Urinary bladder (tissue), 4 donors: ENCODE measurements around the gene SCG3. TPM values are rescaled to one million over a fixed set of nuclear protein-coding genes. Genes with fewer than 3 reads are reported as not detected.

Experiments
- DNase-seq: peaks from one replicate; pipeline ENCODE4 v3.0.0-alpha.2; 2015; ENCODE audit errors: extremely low spot score
- H3K27ac ChIP-seq: one replicate; pipeline ENCODE4 v1.5.1; 2013; ENCODE audit warnings: low read depth, mild to moderate bottlenecking, moderate library complexity
- H3K36me3 ChIP-seq: one replicate; pipeline ENCODE4 v1.6.1; 2013; ENCODE audit warnings: mild to moderate bottlenecking, moderate library complexity; ENCODE audit not compliant: insufficient read depth
- H3K4me1 ChIP-seq: one replicate; pipeline ENCODE4 v1.6.1; 2013; ENCODE audit warnings: mild to moderate bottlenecking, moderate library complexity; ENCODE audit not compliant: insufficient read depth
- H3K4me3 ChIP-seq: one replicate; pipeline ENCODE4 v1.5.1; 2013; ENCODE audit warnings: low read depth, low read length
- WGBS: extraction: QIAGEN DNeasy Blood & Tissue Kit; methylation state at CpG from one replicate; pipeline ENCODE4 v1.1.7; 2013; 5-methylcytosine and 5-hydroxymethylcytosine counted together
- polyA plus RNA-seq: library from polyadenylated mRNA; stranded (reverse); fragments of 200-250 nt; gene quantifications from one replicate; pipeline ENCODE4 v1.2.3, GENCODE V29; 2013
- total RNA-seq: library from RNA; depleted of rRNA; stranded (reverse); fragments of >200 nt; gene quantifications from one replicate; pipeline ENCODE4 v1.2.3, GENCODE V29; 2014
- donor health status: healthy with polysubstance abuse.
- donor health status: healthy.

Gene SCG3
- total and polyA plus RNA-seq, 2 donors: 0.61 to 1.9 TPM

DNA sequence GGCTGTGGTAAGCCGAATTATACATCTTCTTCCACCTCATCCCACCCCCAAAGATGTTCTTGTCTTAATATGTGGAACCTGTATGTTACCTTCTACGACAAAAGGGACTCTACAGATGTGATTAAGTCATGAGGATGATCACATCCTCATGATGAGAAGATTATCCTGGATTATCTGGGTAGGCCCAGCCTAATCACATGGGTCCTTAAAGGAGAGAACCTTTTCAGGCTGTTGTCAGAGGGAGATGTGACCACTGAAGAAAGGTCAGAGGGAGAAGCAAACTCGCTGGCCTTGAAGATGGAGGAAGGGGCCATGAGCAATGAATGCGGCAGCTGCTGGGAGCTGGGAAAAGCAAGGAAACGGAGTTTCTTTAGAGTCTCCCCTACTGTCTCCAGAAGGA is 12.9 kb upstream of the SCG3 start:
- no peak for DNase-seq
- no peak overlapping the region for H3K4me3 ChIP-seq
- no peaks in the 10 kb centered on the region for H3K36me3 ChIP-seq
- H3K4me1 ChIP-seq: no peaks in the 10 kb centered on the region
- 75% methylated on average over 5 of the region's 5 CpGs for WGBS
- H3K27ac ChIP-seq: no peak overlapping the region

DNA sequence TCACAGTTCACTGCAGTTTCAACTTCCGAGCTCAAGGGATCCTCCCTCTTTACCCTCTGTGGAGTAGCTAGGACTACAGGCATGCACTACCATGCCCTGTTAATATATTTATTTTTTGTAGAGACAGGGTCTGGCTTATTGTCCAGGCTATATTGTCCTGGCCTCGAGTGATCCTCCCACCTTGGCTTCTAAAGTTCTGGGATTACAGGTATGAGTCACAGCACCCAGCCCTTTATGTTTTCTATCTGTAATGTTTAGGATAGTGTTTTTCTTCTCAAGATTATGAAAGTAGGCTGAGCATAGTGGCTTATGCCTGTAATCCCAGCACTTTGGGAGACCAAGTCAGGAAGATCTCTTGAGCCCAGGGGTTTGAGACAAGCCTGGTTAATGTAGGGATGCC is 11.9 kb upstream of the SCG3 start:
- no peak overlapping the region for H3K4me3 ChIP-seq
- no peaks in the 10 kb centered on the region for H3K4me1 ChIP-seq
- H3K36me3 ChIP-seq: no peaks in the 10 kb centered on the region
- H3K27ac ChIP-seq: no peak overlapping the region
- no peak for DNase-seq
- 61% methylated on average over 2 of the region's 2 CpGs for WGBS

DNA sequence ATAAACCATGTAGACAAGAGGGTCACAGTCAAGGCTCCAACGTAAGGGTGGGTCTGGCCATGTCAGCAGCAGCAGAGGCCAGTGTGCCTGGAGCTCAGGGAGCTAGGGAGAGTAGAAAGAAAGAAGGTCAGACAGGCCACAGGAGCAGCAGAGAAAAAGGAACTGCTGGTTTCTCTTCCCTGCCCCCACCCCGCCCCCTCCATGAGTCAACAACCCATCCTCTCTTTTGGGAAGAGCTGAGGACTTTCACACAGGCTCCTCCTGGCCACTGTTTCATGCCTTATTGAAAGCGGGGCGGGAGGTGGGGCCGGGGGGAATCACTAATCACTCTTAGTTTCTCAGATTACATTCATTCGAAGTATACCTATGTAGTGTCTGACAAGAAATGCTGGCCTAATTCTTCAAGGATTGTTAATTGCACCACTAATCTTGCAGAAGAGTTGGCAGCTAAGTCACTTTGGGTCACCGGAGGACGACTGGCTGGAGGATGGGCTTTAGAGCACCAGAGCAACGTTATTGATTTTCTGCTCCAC is 9.1 kb upstream of the SCG3 start:
- no peak for DNase-seq
- 29% methylated on average over 9 of the region's 9 CpGs for WGBS
- Histone ChIP-seq H3K27ac (no peak overlapping the region), H3K36me3 (no peaks in the 10 kb centered on the region), H3K4me1 (no peaks in the 10 kb centered on the region), H3K4me3 (no peak overlapping the region)

DNA sequence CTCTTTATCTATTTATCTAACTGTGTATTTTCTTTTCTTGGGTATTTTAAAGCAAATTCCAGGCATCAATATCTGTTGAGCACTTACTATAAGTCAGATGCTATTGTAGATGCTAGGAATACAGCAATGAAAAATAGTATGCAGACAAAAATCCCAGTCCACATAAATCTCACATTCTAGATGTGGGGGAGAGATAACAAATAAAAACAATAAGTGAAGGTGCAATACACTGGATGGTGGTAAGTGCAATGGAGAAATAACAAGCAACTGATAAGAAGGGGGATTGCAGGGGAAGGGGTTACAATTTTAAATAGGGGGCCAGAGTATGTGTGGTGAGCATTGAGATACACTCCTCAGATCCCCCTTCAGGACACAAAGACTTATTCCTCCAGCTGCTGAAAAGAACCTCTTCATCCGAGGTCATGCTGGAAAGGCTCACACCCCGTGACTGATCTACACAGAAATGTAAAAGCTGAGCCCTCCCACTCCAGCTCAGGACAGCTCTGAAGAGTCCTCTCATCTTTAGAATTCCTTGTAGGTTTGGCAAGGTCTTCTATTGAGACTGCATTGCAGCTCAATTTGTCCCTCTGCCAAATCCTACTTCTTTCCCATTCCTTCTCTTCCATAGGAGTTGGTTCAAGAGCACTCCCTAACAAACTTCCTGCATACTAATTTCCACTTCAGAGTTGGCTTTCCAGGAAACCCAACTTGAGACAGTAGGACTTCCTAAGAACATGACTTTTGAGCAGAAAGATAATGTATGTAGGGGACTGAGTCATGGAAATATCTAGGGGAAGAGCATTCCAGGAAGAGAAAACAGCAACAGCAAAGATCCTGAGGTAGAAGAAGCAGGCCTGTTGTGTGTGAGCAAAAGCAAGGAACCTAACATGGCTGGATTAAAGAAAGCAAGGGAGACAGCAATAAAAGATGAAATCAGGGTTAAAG is 8.1 kb upstream of the SCG3 start:
- H3K27ac ChIP-seq: no peak overlapping the region
- no peak for DNase-seq
- no peaks in the 10 kb centered on the region for H3K4me1 ChIP-seq
- H3K36me3 ChIP-seq: no peaks in the 10 kb centered on the region
- 30% methylated on average over 2 of the region's 2 CpGs for WGBS
- H3K4me3 ChIP-seq: no peak overlapping the region

DNA sequence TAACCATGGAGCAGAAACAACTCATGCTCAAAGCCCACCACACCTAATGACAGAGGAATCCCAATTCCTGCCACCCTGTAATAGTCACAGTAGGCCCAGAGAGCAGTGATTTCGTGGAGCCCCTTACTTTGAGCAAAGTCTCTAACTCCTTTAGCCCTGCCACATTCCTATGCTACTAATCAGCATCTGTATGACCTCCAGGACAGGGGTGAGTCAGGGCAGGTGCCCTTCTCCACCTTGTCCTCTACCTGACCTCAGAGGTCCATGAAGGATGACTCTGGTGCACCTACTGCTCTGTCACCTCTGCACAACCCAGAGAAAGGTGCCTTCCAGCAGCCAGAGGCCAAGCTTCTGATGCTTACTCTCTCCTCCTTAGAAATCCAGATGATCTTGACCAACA is 6.1 kb upstream of the SCG3 start:
- WGBS: 37% methylated on average over 1 of the region's 1 CpG
- H3K4me1 ChIP-seq: no peaks in the 10 kb centered on the region
- H3K27ac ChIP-seq: no peak overlapping the region
- DNase-seq: no peak
- H3K4me3 ChIP-seq: no peak overlapping the region
- H3K36me3 ChIP-seq: no peaks in the 10 kb centered on the region

DNA sequence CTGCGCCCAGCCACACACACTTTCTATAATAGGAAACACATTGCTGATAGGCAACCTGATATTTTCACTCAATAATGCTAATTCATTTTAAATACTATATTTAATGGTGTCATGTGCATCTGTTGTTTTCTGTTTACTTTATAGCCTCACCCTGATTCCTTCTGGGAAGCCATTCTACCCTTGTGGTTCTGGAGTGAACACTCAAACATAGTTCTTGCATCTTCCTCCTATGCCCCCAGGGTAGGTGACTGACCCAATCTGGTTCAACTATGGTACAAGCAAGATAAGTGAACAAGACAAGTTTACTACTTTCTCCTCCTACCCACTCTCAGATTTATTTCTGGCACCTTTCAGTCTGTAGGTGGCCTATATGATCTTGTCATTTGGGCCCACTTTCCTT is 4.3 kb upstream of the SCG3 start:
- no peaks in the 10 kb centered on the region for H3K4me1 ChIP-seq
- no peak overlapping the region for H3K27ac ChIP-seq
- H3K4me3 ChIP-seq: no peak overlapping the region
- H3K36me3 ChIP-seq: no peaks in the 10 kb centered on the region
- WGBS: 78% methylated on average over 1 of the region's 1 CpG
- DNase-seq: no peak

DNA sequence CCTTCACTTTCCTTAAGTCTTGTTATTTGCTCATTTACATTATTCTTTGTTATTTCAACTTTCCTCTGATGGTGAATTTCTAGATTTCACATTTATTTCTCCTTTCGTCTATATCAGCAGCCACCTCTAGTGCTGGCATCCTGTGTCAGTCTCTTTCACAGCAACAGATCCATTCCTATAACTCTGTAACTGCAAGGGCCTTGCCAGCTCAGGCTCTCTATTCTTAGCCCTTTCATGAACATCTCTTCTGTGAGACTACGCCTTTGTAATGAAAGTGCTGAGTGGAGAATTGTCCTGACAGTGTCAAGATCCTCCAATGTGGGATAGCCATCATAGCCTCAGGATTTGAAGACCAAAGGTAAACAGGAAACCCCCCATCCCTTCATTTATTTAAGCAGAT is 3.9 kb upstream of the SCG3 start:
- Histone ChIP-seq H3K36me3 (no peaks in the 10 kb centered on the region), H3K4me3 (no peak overlapping the region), H3K4me1 (no peaks in the 10 kb centered on the region), H3K27ac (no peak overlapping the region)
- WGBS: 83% methylated on average over 2 of the region's 2 CpGs
- no peak for DNase-seq

DNA sequence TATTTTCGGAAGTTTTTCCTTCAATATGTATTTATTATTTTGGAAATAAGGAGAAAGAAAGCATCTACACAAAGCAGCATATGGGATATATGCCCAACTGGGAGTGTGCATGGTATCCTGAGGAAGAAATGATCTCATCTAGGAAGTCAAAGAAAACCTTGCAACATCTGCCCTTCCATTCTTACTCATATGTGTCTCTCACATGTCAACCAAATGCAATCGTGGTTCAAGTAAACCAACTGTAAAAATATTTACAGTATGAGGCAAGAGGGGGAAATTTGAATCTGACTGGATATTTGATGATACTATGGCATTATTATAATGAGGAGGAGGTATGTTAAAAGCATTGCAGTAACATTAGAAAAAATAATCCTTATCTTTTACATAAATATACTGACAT is 3.2 kb upstream of the SCG3 start:
- Histone ChIP-seq H3K4me1 (no peaks in the 10 kb centered on the region), H3K27ac (no peak overlapping the region)
- WGBS: 75% methylated on average over 2 of the region's 2 CpGs

DNA sequence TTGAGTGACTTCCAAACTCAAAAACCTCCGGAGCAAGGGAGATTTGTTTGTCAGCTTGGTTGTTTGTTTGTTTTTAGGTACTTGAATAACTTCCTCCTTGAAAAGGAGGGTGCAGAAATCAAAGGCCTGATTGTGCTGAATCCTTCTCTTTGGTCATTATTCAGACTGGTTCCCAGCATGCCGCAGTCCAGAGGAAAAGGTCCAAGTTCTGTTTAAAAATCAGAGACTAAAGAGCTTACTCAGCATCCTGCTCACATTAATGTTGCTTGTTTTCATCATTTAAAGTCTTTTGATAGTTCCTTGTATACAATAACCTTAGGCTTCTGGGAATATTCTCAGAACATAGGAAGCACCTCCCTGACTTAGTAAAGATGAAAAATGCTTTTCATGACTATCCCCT is 982 bp upstream of the SCG3 start:
- H3K36me3 ChIP-seq: no peaks in the 10 kb centered on the region
- no peak overlapping the region for H3K27ac ChIP-seq
- H3K4me1 ChIP-seq: no peaks in the 10 kb centered on the region
- DNase-seq: no peak
- WGBS: 49% methylated on average over 2 of the region's 2 CpGs
- no peak overlapping the region for H3K4me3 ChIP-seq

More for the DNA sequence above, 3.2 kb upstream of the SCG3 start:
- H3K4me3 ChIP-seq: no peak overlapping the region
- no peak for DNase-seq
- H3K36me3 ChIP-seq: no peaks in the 10 kb centered on the region

DNA sequence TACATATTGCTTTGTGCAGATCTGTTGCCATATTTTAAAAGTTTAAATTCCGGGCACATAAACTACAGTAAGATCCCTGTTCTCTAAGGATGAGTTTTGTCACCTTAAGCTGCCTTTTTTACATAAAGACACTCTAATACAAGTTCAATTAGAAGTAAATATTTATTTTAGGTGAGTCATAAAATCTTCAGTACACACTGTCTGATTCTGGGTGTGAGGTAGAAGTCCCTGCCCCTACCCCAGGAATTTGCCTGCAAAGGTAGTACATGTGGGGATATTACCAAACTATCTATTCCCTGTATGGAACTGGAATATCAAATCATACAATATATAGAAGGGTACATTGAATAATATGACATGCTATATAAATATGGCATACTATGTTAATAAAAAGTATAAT is 6.3 kb downstream of the SCG3 start:
- WGBS: 0% methylated on average over 1 of the region's 1 CpG

DNA sequence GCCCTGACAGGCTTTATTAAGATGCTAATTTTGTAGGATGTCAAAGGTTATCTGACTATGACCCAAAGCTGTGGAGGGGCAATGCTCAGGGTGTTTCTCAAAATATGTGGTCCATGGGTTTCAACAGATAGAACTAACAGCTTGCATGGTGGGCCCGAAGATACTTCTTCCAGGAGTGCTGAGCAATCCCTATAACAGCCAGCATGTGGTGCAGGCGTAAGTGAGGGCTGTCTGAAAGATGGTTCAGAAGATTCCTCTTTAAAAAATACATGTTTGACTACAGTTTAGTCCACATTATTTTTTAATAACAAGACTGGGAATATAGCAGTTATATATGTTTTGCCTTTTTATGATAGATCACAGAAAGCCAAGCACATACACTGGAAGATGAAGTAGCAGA is 7.6 kb downstream of the SCG3 start:
- no peak overlapping the region for H3K4me3 ChIP-seq
- no peak for DNase-seq
- H3K4me1 ChIP-seq: no peaks in the 10 kb centered on the region
- no peak overlapping the region for H3K27ac ChIP-seq
- WGBS: 54% methylated on average over 2 of the region's 2 CpGs
- no peaks in the 10 kb centered on the region for H3K36me3 ChIP-seq

More for the DNA sequence above, 6.3 kb downstream of the SCG3 start:
- no peak for DNase-seq
- Histone ChIP-seq H3K4me1 (no peaks in the 10 kb centered on the region), H3K4me3 (no peak overlapping the region), H3K27ac (no peak overlapping the region), H3K36me3 (no peaks in the 10 kb centered on the region)

DNA sequence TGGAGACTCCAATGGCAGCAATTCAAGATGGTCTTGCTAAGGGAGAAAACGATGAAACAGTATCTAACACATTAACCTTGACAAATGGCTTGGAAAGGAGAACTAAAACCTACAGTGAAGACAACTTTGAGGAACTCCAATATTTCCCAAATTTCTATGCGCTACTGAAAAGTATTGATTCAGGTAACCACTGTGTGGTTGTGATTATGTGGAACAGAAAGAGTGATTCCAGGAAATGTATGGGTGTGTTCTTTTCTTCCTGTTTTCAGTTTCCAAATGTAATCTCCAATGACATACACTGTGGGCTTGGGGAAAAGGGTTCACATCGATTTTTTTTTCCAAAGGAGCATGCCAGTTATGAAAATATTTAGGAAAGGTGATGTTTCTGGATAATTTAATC is 10.9 kb downstream of the SCG3 start:
- H3K27ac ChIP-seq: no peak overlapping the region
- H3K36me3 ChIP-seq: no peaks in the 10 kb centered on the region
- WGBS: 69% methylated on average over 3 of the region's 3 CpGs
- no peak for DNase-seq
- H3K4me3 ChIP-seq: no peak overlapping the region
- no peaks in the 10 kb centered on the region for H3K4me1 ChIP-seq

DNA sequence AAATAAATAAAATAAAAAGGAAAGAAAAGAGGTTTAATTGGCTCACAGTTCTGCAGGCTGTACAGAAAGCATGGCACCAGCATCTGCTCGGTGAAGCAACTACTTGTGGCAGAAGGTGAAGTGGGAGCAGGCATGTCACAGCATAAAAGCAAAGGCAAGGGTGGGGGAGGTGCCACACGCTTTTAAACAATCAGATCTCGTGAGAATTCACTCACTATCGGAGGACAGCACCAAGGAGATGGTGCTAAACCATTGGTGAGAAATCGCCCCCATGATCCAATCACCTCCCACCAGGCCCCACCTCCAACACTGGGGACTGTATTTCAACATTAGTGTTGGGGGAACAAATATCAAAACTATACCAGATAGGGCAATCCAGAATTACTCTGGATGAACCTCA is 15.3 kb downstream of the SCG3 start:
- WGBS: 81% methylated on average over 5 of the region's 5 CpGs
- Histone ChIP-seq H3K4me1 (no peaks in the 10 kb centered on the region), H3K27ac (no peak overlapping the region), H3K36me3 (no peaks in the 10 kb centered on the region), H3K4me3 (no peak overlapping the region)
- DNase-seq: no peak

DNA sequence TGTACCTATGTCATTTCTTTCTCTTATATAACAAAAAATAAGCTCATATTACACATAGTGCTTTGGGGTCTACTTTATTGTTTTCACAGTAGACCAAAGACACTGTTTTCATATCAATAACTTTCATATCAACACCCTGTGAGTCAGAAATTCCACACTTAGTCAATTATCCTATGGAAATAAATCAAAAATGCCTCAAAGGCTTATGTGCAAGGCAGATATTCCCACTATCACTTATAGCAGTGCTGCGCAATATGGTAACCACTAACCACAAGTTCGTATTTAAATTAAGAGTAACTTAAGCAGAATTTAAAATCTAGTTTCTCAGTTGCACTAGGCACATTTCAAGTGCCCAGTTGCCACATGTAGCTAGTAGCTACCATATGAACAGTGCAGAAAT is 15.9 kb downstream of the SCG3 start:
- Histone ChIP-seq H3K36me3 (no peaks in the 10 kb centered on the region), H3K4me3 (no peak overlapping the region), H3K27ac (no peak overlapping the region), H3K4me1 (no peaks in the 10 kb centered on the region)
- 94% methylated on average over 2 of the region's 2 CpGs for WGBS
- no peak for DNase-seq
